AG04449 (cell line): ENCODE data around the gene GARIN3.

Source experiments
- CTCF ChIA-PET: fragments of 350-600 bp; formaldehyde crosslinking; extraction: SDS; loops from one replicate; lab custom pipeline; 2021; ENCODE audit warnings: antibody characterized with exemption; lab: Yijun Ruan, JAX
- POLR2A ChIA-PET: fragments of 400-600, 350-600 bp; formaldehyde crosslinking; extraction: SDS; loops from one replicate; lab custom pipeline; 2020; ENCODE audit warnings: antibody characterized with exemption, inconsistent platforms; lab: Yijun Ruan, JAX
- DNase-seq: peaks from one replicate; pipeline ENCODE4 v3.0.0-alpha.2; 2010; ENCODE audit warnings: low read depth, low spot score
- H3K4me3 ChIP-seq: 2 replicates; pipeline ENCODE4 v1.5.1; 2011; ENCODE audit warnings: low read depth, mild to moderate bottlenecking, control low read depth, low read length
- CTCF ChIP-seq: IDR thresholded peaks from one replicate; pipeline ENCODE4 v1.5.1; 2011; ENCODE audit warnings: mild to moderate bottlenecking, moderate library complexity, low read length, control low read depth, inconsistent platforms; ENCODE audit not compliant: insufficient read depth; ENCODE audit errors: missing control alignments

GARIN3 gene

GRCh38 chr5:157166214-157167213 lies at the start of gene GARIN3:
TSS of gene GARIN3 (minus strand) at chr5:157166264. CDS start at chr5:157166168, 96 bp downstream.
- CTCF ChIA-PET = interaction anchor here (0.7 to 3.8 kb wide), 2 partner anchors 10 to 18 kb away, joined by 3 to 20 read pairs; no protein-coding TSS in a partner anchor
- TF ChIP-seq CTCF = no peak
- POLR2A ChIA-PET = interaction anchor here (0.6 kb wide), 1 partner anchor 21 kb away, joined by 3 read pairs; no protein-coding TSS in a partner anchor
- no peak within 1 kb of the TSS for H3K4me3 ChIP-seq
- DNase-seq = no peak

- CTCF ChIA-PET = no interaction called here
- H3K4me3 ChIP-seq = no peak overlapping the region
- POLR2A ChIA-PET = no interaction called here
- DNase-seq = no peak
- no peak for TF ChIP-seq CTCF
These were observed 49.6 kb upstream of the GARIN3 start for GRCh38 chr5:157215514-157216167.

GRCh38 chr5:157214861-157215513 lies 48.9 kb upstream of the GARIN3 start:
- TF ChIP-seq CTCF = no peak
- ChIA-PET POLR2A (no interaction called here), CTCF (no interaction called here)
- H3K4me3 ChIP-seq = no peak overlapping the region
- no peak for DNase-seq

- no peak overlapping the region for H3K4me3 ChIP-seq
- TF ChIP-seq CTCF = no peak
- ChIA-PET CTCF (no interaction called here), POLR2A (no interaction called here)
- no peak for DNase-seq
These were observed 48.4 kb upstream of the GARIN3 start for GRCh38 chr5:157214415-157214814.

GRCh38 chr5:157213527-157214243 lies 47.6 kb upstream of the GARIN3 start:
- POLR2A ChIA-PET = no interaction called here
- TF ChIP-seq CTCF = no peak
- H3K4me3 ChIP-seq = no peak overlapping the region
- CTCF ChIA-PET = no interaction called here
- DNase-seq = no peak
